Cardiac fibroblast (primary cell): ENCODE measurements around the gene CD247.

Experiments
- DNase-seq, 2 donors: peaks; one replicate each; pipeline versions ENCODE4 v3.0.0 to v3.0.0-alpha.2; 2010; ENCODE audit warnings: low read depth in 2 of 2
- H3K4me3 ChIP-seq, 2 donors: replicated peaks in 1 of 2; 1 replicate in 1 of 2; 2 replicates in 1 of 2; pipeline ENCODE4 v1.5.1; 2011; ENCODE audit warnings: low read depth in 2 of 2, low read length in 2 of 2, mild to moderate bottlenecking in 2 of 2, moderate library complexity in 1 of 2
- TF ChIP-seq, protein P1 (sequence below): IDR thresholded peaks from one replicate; pipeline ENCODE4 v1.5.1; 2011; ENCODE audit warnings: low read depth, mild to moderate bottlenecking, low read length, inconsistent platforms

The CD247 gene

GRCh38 chr1:167456524-167456923 lies 61.8 kb downstream of the CD247 start:
- no peak for DNase-seq
- no peak overlapping the region for H3K4me3 ChIP-seq
- TF ChIP-seq, protein P1, sequence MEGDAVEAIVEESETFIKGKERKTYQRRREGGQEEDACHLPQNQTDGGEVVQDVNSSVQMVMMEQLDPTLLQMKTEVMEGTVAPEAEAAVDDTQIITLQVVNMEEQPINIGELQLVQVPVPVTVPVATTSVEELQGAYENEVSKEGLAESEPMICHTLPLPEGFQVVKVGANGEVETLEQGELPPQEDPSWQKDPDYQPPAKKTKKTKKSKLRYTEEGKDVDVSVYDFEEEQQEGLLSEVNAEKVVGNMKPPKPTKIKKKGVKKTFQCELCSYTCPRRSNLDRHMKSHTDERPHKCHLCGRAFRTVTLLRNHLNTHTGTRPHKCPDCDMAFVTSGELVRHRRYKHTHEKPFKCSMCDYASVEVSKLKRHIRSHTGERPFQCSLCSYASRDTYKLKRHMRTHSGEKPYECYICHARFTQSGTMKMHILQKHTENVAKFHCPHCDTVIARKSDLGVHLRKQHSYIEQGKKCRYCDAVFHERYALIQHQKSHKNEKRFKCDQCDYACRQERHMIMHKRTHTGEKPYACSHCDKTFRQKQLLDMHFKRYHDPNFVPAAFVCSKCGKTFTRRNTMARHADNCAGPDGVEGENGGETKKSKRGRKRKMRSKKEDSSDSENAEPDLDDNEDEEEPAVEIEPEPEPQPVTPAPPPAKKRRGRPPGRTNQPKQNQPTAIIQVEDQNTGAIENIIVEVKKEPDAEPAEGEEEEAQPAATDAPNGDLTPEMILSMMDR, result no peak

GRCh38 chr1:167455786-167456446 lies 62.4 kb downstream of the CD247 start:
- peak overlapping the region; percentile 69 for H3K4me3 ChIP-seq
- DNase-seq, result peak; percentile 2 to 17
- TF ChIP-seq, protein P1, result no peak

DNA sequence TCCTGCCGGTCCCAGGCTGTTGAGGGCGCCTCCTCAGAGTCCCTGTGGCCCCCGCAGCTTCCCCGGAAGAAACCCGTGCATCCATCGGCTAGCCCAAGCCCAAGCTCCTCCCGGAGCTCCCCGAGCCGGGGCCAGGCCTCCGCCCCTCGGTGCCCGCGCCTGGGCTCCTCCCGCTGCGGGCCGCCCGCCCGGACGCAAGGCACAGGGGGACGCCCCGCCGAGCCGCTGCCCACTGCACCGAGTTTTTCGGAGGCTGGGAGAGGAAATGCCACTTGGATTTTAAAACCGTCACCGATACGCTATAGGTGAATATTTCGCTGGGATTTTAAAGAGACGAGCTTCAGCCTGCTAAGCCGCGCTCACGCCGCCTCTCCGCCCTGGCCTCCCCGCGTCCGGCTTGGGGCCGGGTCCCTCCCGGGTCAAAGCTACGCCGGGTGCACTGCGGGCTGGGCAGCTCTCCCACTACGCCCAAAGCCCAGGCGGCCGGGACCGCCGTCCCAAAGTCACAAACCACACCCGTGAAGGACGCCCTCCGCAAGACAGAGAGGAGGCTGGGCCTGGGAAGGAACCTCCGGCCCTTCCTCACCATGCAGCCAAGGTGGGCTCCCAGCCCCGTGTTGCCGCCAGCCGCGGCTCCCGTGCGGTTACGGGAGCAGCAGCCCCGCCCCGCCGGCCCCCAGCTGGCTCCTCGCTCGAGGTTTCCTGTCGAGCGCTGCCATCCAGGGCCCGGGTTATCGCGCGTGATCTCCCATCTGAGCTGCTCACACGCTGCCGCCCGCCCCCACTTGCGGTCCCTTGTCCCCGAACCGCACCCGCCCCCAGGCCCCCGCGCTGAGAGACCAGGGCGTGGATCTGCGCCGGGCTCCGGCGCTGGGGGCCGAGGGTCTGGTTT lies 63.2 kb downstream of the CD247 start:
- peak overlapping the region; percentile 69 for H3K4me3 ChIP-seq
- TF ChIP-seq, protein P1, result no peak
- peak; percentile 28 to 31 for DNase-seq

GRCh38 chr1:167454304-167454893 lies 63.9 kb downstream of the CD247 start:
- TF ChIP-seq, protein P1, result no peak
- DNase-seq, result peak; percentile 2 to 3
- H3K4me3 ChIP-seq, result peak overlapping the region; percentile 69

DNA sequence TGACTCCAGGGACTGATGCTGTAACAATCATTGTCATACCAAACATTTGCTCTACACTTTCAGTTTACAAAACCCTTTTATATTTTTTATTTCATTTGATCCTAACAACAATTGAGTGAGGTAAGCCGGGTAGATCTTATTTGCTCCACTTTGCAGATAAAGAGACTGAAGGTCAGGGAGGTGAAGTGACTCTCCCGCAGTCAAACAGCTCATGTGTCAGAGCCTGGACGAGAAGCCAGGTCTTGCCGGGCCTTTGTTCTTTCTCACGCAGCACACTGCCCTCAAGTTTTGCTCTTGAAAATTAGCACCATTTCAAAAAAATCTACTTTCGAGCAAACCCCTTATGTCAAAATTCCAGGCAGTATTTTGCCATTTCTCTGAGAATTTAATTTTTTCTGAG lies 65.2 kb downstream of the CD247 start:
- DNase-seq, result no peak
- H3K4me3 ChIP-seq, result no peak overlapping the region
- TF ChIP-seq, protein P1, result no peak

DNA sequence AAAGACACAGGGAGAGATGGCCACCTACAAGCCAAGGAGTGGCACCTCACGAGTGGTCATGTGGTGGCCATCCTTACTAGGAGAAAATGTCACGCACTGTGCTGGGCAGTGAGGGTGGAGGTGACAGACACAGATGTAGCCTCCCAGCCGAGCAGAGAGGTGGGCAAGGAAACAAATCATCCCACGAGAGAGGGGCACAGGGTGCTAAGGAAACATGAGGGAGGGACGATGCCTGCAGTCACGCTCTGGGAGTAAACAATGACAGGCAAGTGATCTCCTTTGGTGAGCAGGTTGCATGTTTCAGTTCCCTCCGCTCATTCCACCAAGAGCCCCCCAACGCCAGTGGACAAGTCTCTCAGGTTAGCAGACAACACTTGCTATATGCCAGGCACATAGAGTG lies 65.8 kb downstream of the CD247 start:
- TF ChIP-seq, protein P1, result no peak
- no peak for DNase-seq
- no peak overlapping the region for H3K4me3 ChIP-seq
